ENCODE results near the gene C1QTNF12.
A peak's percentile ranks its signal among the peaks of the same experiment; 100 is the strongest.

C1QTNF12 gene

DNA sequence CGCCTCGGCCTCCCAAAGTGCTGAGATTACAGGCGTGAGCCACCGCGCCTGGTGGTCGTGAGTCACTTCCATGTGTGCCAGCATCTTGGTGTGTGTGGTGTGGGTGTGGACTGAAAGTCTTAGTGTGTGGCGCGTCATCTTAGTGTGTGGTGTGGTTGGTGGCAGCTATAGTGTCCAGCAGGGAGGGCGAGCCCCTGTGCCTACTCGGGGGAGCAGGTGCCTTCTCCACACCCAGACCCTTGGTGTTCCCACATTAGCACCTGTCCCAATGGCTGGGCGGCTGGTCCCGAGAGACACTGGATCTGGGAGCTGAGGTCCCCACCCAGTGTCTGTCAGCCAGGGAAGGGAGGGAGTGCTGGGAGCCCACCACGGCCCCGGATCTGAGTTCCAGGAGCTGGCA lies 36.5 kb upstream of the C1QTNF12 start:
- no peak for DNase-seq (ENCODE audit: extremely low read depth in 1 of 2, low read depth in 1 of 2)

- no peak for DNase-seq (ENCODE audit: extremely low read depth in 1 of 2, low read depth in 1 of 2)
Observed at GRCh38 chr1:1281533-1282321, 35.2 kb upstream of the C1QTNF12 start.

- DNase-seq (ENCODE audit: extremely low read depth in 1 of 2, low read depth in 1 of 2): no peak
Observed at GRCh38 chr1:1280782-1281481, 34.4 kb upstream of the C1QTNF12 start.

DNA sequence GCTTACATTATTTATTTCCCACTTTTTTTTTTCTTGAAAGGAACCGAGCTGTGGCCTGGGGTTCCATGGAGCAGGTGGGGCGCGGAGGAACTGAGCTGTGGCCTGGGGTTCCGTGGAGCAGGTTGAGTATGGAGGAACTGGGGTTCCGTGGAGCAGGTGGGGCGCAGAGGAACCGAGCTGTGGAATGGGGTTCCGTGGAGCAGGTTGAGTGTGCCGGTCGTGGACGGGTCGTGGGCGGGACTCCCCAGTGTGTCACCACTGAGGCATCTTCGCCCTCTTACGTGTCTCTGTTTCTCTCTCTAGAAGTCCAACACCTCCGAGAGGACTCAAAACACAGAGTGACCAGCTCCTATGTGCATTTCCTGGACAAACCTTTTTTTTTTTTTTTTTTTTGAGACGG lies 32.5 kb upstream of the C1QTNF12 start:
- no peak for DNase-seq (ENCODE audit: extremely low read depth in 1 of 2, low read depth in 1 of 2)

DNA sequence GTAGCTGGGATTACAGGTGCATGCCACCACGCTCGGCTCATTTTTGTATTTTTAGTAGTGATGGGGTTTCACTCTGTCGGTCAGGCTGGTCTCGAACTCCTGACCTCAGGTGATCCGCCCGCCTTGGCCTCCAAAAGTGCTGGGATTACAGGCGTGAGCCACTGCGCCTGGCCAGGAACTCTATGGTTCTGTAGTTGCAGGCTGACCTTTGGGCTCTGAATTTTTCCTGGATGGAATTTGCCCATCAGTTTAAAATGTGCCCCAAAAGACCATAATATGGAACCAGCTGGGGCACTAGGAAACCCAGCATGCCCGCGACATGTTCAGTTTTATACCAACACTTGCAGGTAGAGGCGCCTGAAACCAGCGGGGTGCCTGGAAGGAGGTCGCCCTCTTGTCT lies 32.1 kb upstream of the C1QTNF12 start:
- DNase-seq (ENCODE audit: extremely low read depth in 1 of 2, low read depth in 1 of 2): no peak

DNA sequence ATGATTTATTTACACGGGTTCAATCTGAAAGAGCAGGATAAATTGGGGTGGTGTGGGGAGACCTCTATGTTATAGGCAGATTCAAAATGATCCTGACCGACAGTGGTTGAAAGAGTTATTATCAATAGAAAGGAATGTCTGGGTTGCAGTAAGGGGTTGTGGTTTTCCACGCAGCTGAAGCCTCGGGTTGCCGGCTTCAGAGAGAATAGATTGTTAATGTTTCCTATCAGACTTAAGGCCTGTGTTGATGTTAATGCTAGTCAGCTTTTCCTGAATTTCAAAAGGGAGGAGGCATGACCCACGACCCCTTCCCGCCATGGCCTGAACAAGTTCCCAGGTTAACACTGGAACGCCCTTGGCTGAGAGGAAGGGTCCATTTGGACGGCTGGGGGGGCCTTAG lies 29.3 kb upstream of the C1QTNF12 start:
- DNase-seq (ENCODE audit: extremely low read depth in 1 of 2, low read depth in 1 of 2): no peak

- DNase-seq (ENCODE audit: extremely low read depth in 1 of 2, low read depth in 1 of 2): no peak
Observed at GRCh38 chr1:1274931-1275431, 28.5 kb upstream of the C1QTNF12 start.

DNA sequence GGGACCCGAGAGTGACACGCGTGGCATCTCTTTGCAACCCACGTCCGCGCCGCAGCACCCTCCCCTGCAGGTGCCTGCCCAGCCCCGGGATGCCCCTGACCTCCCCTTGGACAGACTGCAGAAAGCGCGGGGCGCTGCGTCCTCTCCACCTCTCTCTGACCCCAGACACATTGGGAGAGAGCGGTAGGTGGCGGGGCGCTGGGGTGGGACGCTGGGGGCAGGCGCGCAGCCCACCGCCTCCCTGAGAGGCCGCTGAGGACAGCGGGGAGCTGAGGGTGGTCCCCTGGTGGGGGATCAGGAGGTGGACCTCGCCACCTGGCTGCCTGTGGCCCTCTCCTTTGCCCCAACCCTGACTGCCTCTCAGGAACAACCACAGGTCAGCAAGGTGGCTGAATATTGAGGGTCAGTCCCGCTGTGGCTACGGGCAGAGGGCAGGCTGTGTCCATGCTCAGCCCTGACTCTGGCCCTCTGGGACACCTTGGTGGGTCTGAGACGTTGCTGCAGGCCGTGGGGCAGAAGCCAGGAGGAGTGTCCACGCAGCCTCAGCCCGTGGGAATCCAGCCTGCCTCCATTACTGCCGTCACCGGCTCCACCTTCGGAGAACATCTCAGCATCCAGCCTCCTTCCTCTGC lies 27.9 kb upstream of the C1QTNF12 start:
- no peak for DNase-seq (ENCODE audit: extremely low read depth in 1 of 2, low read depth in 1 of 2)

DNA sequence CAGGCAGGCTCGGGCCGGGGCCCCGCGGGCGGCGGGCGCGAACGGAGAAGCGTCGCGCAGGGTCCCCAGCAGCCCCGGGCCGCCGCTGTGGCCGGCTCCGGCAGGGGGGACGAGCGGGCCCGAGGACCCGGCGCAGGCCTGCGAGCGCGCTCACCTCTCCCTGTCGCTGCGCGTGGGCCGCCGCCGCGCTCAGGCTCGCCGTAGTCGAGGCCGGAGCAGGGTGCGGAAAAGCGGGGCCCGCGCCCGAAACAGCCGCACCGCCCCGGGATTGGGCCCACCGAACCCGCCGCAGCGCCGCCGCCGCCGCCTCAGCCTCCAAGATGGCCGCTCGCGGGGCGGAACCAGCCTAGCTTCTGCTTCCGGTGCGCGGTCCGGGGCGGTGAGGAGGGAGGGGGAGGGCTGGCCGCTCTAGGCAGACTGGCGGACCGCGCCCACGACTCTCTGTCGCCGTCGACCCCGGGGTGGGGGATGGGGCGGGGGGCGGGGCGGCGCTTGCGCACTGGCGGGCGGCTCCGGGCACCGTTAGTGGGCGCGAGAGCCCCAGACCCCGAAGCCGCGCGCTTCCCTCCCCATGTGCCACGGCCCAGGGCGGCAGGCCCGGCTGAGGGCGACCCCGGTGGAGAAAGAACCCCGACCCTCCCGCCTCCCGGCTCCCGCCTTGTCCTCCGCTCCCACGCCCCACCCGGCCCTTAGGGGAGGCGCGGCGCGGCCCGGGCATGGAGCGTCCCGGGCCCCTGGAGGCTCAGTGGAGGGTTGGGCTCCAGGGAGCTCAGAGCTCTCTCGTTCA lies 27.2 kb upstream of the C1QTNF12 start, which contains the start of gene UBE2J2:
Gene UBE2J2 (minus strand): TSS at position 343 of the 787 bp plus-strand sequence. CDS start 5,862 bp downstream, outside the sequence.
- DNase-seq (ENCODE audit: extremely low read depth in 1 of 2, low read depth in 1 of 2): peak; percentile 82 to 89

DNA sequence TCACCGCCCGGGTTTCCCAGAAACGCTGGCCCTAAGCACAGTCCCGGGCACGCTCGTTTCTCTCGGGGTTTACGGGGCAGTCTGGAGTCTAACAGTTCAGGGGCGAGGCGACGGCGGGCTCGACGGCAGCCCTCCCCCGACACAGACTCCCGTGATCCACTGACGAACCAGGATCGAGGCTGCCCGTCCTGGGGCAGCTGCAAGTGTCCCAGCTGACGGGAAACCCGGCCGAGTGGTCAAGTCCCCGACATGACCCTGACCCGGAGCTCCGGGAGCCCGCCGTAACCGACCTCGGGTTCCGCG lies 26.6 kb upstream of the C1QTNF12 start:
- no peak for DNase-seq (ENCODE audit: extremely low read depth in 1 of 2, low read depth in 1 of 2)

DNA sequence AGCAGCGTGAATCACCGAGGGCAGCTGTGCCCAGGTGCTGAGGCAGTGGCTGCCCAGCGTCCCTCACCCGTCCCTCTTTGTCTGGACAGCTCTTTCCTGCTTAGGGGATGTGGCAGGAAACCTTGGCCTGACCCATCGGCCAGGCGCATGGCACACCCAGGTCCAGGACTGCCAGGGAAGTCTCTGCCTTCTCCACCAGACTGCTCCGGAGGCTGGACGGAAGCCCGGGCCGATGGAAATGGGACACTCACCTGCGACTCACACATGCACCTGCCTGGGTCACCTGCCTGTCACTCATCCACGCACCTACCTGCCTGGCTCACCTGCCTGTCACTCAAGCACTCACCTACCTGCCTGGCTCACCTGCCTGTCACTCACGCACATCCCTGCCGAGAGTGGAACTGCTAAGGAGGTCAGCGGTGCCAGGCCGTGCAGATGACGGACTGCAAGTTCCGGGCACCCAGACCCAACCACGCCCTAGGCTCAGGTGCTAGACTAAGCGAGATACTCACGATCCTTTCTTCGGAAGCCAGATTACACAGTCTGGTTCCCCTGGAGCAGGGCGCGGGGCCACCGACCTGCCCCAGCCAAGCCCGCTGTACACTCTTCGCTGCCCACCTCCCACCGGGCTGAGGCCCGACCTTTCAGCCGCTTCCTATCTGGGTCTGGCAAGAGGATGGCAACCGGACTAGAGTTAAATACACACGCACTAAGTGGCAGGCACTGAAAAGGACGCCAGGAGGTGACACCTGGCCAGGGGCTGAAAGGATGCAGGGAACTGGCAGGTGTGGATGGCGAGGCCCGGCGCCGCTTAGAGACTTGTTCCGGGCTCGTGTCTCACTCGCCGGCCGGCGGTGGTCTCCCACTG lies 26.1 kb upstream of the C1QTNF12 start:
- DNase-seq (ENCODE audit: extremely low read depth in 1 of 2, low read depth in 1 of 2): no peak

GRCh38 chr1:1270813-1271212 lies 24.3 kb upstream of the C1QTNF12 start:
- DNase-seq (ENCODE audit: extremely low read depth in 1 of 2, low read depth in 1 of 2): no peak

DNA sequence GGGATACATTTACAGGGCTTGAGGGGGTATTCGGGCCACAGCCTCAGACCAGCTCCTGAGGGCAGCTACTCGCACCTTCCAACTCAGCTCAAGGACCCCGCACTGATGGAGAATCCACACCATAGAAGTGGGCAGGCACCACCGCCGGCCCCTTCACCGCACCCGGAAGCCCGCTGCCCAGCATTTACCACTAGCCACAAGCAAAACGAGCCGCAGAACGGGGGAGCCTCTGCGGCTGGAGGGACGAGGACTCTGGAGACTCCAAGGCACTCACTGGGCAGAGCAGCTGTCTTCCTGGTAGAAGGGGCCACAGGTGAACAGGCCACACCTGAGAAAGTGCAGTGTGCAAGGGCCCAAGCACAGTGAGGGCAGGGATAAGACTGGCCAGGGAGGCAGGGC lies 21.8 kb upstream of the C1QTNF12 start:
- DNase-seq (ENCODE audit: extremely low read depth in 1 of 2, low read depth in 1 of 2): no peak

DNA sequence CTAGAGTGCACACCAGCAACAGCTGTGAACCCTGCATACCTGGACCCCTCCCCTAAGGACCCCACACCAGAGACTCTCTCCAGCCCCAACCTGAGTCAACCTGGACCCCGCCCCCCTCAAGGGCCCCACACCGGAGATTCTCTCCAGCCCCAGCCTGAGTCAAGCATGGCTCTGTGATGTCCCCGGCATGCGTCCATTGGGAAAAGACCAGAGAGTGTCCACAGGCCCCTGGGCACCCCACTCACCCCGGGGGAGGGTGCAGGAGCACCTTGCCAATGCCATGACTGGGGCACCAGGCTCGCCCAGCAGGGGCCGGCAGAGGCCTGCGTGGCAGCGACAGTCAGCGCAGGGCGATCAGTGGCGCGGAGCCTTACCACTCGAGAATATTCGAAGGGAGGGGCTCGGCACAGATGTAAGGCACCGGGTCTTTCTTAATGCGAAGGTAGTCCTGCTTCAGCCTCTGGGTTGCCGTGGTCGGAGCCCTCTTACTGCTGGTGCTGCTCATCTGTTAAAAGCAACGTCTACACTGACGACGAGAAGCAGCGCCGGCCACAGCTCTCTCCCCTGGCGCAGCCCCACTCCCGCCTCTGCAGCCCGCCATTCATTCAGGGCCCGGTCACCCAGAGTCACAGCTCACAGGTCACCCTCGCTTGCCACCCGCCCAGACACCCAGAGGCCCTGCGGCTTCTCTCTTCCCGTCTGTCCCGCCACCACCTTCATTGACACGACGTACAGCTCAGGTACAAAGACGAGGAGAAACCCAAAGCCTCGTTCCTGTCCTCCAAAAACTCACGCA lies 21.2 kb upstream of the C1QTNF12 start:
- no peak for DNase-seq (ENCODE audit: extremely low read depth in 1 of 2, low read depth in 1 of 2)

DNA sequence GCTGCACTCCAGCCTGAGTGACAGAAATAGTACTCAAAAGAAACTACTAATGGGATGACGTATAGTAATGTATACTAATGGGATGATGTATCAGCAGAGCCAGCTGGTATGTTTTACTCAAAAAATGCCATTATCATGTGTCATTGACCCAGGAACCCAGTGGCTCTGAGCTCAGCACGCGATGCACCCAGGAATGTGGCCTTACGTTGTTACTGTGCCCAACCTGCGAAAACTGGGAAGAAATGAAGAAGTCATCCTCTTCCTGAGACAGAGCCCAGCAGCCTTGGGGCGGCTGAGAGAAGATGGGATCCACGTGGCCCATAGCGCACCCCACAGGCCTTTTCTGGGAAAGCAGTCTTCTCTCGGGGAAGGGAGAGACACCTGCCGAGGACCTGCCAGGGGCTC lies 18.3 kb upstream of the C1QTNF12 start:
- no peak for DNase-seq (ENCODE audit: extremely low read depth in 1 of 2, low read depth in 1 of 2)

- DNase-seq (ENCODE audit: extremely low read depth in 1 of 2, low read depth in 1 of 2): no peak
Observed at GRCh38 chr1:1264026-1264425, 17.5 kb upstream of the C1QTNF12 start.

GRCh38 chr1:1262758-1263157 lies 16.2 kb upstream of the C1QTNF12 start:
- no peak for DNase-seq (ENCODE audit: extremely low read depth in 1 of 2, low read depth in 1 of 2)

DNA sequence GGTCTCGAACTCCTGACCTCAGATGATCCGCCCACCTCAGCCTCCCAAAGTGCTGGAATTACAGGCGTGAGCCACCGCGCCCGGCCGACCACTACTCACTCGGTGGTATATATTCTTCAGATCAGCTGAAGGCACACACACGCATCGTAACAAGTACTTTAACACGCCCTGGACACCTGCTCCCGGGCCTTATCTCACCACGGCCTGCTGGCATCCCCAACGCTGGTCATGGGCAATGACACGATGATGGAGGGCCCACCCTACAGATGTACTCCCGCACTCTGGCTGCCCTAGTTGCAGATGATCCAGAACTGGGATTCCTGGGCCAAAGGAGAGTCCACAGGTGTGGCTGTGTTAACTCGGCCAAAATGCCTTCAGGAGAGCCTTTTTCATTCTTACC lies 15.5 kb upstream of the C1QTNF12 start:
- no peak for DNase-seq (ENCODE audit: extremely low read depth in 1 of 2, low read depth in 1 of 2)

DNA sequence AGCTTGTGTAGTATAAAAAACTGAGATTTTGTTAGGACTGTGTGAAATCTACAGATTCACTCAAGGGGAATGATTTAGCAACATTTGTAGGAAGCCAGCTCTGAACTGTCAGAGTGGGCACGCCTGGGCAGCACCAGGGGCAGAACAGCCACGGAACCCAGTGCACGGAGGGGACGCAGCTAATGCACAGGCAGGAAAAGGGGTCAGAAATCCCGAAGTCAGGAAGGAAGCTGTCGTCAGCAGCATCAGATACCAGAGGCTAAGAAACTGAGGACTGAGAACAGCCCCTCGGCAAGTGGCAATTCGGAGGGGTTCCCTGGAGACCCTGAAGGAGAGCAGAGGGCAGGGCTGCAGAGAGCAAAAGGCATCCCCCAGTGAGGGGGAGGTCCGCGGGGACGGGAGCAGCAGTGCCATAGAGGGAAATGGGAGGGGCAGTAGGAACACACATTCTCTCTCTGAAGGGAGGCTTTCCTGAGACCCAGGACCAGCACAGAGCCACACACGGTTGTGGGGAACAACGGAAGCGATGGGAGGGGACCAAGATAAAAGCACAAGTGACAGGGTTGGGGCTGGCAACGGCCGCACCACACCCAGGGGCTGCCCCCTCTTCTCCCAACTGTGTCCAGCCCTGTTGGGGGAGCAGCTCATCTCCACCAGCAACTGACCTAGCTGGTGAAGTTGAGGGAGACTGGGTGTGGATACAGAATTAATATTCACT lies 14.5 kb upstream of the C1QTNF12 start:
- DNase-seq (ENCODE audit: extremely low read depth in 1 of 2, low read depth in 1 of 2): no peak

All from activated CD8-positive, alpha-beta memory T cell treated with anti-CD3 and anti-CD28 coated beads for 1 hour (primary cell).